ENCODE measurements around the gene CIP2A.

CIP2A gene

GRCh38 chr3:108512671-108513070 lies 76.6 kb downstream of the CIP2A start:
- CTCF ChIA-PET, result interaction anchor here (1.4 to 2.7 kb wide), 5 partner anchors 12 to 40 kb away, joined by 3 to 12 read pairs (median 5); no protein-coding TSS in a partner anchor
- no peak for DNase-seq (ENCODE audit: extremely low spot score)
- no peak for TF ChIP-seq CTCF (IDR thresholded peaks at IDR 0.05; ENCODE audit: control extremely low read depth, extremely low read depth, low read depth, missing control alignments)
- POLR2A ChIA-PET, result no interaction called here

- DNase-seq (ENCODE audit: extremely low spot score), result no peak
- CTCF ChIA-PET, result no interaction called here
- POLR2A ChIA-PET, result no interaction called here
- TF ChIP-seq CTCF (IDR thresholded peaks at IDR 0.05; ENCODE audit: control extremely low read depth, extremely low read depth, low read depth, missing control alignments), result no peak
Observed at GRCh38 chr3:108511490-108511889, 77.7 kb downstream of the CIP2A start.

GRCh38 chr3:108511055-108511454 lies 78.2 kb downstream of the CIP2A start:
- ChIA-PET POLR2A (no interaction called here), CTCF (no interaction called here)
- no peak for TF ChIP-seq CTCF (IDR thresholded peaks at IDR 0.05; ENCODE audit: control extremely low read depth, extremely low read depth, low read depth, missing control alignments)
- no peak for DNase-seq (ENCODE audit: extremely low spot score)

GRCh38 chr3:108510496-108510895 lies 78.7 kb downstream of the CIP2A start, which contains the start of gene MYH15:
TSS of gene MYH15 (minus strand) at chr3:108510596. CDS start at chr3:108510530, 66 bp downstream.
- CTCF ChIA-PET, result interaction anchor here (1.7 kb wide), 1 partner anchor 42 kb away, joined by 4 read pairs; no protein-coding TSS in a partner anchor
- POLR2A ChIA-PET, result no interaction called here
- no peak for TF ChIP-seq CTCF (IDR thresholded peaks at IDR 0.05; ENCODE audit: control extremely low read depth, extremely low read depth, low read depth, missing control alignments)
- no peak for DNase-seq (ENCODE audit: extremely low spot score)

- TF ChIP-seq CTCF (IDR thresholded peaks at IDR 0.05; ENCODE audit: control extremely low read depth, extremely low read depth, low read depth, missing control alignments), result no peak
- POLR2A ChIA-PET, result no interaction called here
- DNase-seq (ENCODE audit: extremely low spot score), result no peak
- CTCF ChIA-PET, result interaction anchor here (1.7 kb wide), 1 partner anchor 42 kb away, joined by 4 read pairs; no protein-coding TSS in a partner anchor
Observed at GRCh38 chr3:108509871-108510270, 79.4 kb downstream of the CIP2A start.

GRCh38 chr3:108509263-108509662 lies 80.0 kb downstream of the CIP2A start:
- POLR2A ChIA-PET, result no interaction called here
- no peak for TF ChIP-seq CTCF (IDR thresholded peaks at IDR 0.05; ENCODE audit: control extremely low read depth, extremely low read depth, low read depth, missing control alignments)
- CTCF ChIA-PET, result interaction anchor here (1.4 to 3.1 kb wide), 3 partner anchors 20 to 46 kb away, joined by 3 to 9 read pairs (median 4); no protein-coding TSS in a partner anchor

More at GRCh38 chr3:108509263-108509662, 80.0 kb downstream of the CIP2A start:
- DNase-seq (ENCODE audit: extremely low spot score), result no peak
